NCI-H226 (cell line): ENCODE measurements around the gene BIRC6.
"Not testable (repeated sequence)": the region's sequence is repeated elsewhere in the genome, so short reads cannot be mapped to it uniquely, and the experiment has no call there.

ENCODE experiments used
- DNase-seq: peaks from one replicate; pipeline ENCODE4 v3.0.0-alpha.2; 2015

The BIRC6 gene

DNA sequence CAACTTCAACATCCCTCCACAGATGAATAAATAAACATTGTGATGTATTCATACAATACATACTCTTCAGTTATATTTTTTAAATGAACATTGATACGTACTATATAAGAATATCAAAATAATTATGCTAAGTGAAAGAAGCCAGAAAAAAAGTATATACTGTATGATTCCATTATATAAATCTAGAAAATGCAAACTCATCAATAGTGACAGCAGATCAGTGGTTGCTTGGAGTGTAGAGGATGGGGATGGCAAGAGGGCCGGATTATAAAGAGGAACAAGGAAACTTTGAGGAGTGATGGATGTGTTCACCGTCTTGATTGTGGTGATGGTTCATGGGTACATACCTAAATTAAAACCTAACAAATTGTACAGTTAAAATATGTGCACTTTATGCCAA lies 268.0 kb downstream of the BIRC6 start:
- no peak for DNase-seq

DNA sequence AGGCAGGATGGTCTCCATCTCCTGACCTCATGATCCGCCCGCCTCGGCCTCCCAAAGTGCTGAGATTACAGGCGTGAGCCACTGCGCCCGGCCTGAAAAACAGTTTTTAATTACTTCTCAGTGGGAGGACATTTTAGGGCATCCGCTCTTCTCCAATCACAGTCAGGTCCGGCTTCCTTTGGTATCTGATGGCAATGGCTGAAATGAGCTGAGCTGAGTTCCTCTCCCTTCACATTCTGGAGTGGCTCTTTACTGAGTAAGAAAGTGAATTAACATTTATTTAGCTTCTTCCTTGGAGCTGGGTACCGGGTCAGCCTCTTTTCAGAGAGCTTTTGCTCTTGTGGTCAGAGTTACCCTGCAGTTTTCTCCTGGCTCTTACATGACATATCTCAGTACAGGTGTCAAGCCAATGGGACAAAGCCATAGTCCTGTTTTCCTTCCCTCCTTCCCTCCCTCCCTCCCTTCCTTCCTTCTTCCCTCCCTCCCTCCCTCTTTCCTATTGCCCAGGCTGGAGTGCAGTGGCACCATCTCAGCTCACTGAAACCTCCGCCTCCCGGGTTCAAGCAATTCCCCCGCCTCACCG lies 269.9 kb downstream of the BIRC6 start:
- no peak for DNase-seq

DNA sequence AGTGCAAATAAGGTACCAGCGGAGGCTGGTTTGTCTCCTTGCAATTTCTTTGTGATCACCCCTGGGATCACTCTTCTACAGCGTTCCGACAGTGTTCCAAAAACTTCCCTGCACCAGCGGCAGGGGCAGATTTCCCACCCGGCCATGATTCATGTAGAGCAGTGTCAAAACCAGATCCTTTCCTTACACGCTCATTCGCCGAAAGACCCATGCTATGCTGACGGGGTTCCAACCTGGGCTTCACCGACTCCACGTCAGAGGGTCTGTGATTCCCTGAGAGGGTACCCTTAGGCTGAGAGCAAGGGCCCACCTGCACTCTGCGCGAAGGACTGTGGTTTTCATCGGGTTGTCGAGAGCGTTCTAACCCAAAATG lies 270.6 kb downstream of the BIRC6 start:
- DNase-seq: no peak

DNA sequence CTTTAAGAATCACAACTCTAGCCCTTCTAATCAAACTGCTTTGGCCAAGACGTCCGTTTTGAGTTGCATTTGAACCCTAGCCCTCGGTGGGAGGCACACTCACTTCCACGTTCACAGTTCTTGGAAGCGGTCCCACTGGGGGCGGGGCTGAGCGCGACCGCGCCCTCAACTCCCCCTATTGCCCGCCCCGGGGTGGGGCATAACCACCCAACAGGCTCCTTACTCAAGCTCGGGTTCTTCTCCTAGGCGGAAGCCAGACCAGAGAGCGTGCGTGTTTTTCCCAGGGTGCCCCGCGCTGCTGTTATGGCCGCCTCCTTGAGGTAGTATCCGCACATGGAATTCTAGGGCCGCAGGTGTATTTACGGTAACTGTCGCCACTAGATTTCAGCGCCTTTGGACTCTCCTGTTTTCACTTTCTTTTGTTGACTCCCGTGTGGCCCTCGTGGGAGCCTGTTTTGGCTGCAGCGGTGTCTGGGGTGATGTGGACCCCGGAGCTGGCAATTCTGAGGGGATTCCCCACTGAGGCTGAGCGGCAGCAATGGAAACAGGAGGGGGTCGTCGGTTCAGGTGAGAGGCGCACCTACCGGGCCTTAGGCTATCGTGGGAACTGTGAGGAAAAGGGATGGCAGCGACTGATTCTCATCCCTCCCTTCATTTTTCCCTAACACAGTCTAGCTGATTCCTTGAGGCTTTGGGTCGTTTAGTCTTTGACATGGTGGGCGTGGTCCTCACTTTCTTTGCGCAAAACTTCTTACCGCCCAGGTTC lies 271.2 kb downstream of the BIRC6 start, which contains the start of gene TTC27:
TSS of gene TTC27 (plus strand) at position 237 of the 766 bp plus-strand sequence. CDS start at position 480, 243 bp downstream.
- DNase-seq: peak; percentile 95

DNA sequence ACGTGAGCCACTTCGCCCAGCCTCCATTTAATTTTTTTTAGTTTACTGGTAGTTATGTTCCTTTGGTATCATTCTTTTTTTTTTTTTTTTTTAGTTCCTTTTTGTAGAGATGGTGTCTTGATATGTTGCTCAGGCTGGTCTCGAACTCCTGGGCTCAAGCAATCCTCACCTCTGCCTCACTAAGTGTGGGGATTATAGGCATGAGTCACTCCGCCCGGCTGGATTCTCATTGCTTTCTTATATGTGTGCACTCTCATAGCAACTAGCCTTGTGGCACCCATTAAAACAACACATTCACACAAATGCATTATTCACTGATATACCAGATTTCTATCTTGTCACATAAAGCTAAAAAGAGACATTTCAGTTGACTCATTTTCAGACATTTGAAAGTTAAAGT lies 275.3 kb downstream of the BIRC6 start:
- peak; percentile 31 for DNase-seq

DNA sequence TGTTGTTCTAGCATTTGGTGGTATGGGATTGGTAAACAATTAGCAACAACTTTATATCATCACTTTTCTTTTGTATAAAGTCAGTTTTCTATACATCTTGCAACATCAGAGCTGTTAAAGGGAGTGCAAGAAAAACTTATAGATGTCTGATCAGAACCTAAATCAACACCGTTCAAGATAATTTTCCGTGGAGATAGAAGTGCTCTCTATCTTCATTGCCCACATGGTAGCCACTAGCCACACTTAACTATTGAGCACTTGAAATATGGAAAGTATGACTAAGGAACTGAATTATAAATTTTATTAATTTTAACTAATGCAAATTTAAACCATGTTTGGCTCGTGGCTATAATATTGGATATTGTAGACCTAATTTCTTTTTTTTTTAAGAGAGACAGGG lies 276.2 kb downstream of the BIRC6 start:
- DNase-seq: no peak

DNA sequence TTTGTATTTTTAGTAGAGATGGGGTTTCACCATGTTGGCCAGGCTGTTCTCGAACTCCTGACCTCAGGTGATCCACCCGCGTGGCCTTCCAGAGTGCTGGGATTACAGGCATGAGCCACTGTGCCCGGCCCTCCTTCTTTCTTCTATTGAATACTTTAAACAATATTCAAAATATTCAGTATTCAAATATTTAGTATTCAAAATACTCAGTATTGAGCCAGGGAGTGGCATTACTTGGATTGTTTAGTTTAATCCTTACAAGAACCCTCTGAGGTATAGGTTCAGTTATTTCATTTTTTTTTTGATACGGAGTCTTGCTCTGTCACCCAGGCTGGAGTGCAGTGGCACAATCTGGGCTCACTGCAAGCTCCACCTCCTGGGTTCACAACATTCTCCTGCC lies 281.7 kb downstream of the BIRC6 start:
- not testable (repeated sequence) for DNase-seq

DNA sequence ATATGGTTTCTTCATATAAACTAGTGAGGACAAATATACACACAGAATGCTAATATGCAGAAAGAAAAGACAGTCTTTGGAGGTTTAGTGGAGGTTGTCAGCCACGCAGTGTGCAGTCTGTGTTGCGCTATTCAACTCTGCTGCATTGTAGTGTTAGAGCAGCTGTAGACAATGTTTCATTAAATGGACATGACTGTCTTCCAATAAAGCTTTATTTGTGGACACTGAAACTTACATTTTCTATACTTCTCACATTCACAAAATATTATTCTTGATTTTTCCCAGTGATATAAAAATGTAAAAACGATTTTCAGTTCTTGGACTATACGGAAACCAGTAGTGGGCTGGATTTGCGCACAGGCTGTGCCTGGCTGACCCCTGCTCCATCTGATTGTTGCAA lies 284.4 kb downstream of the BIRC6 start:
- DNase-seq: no peak

DNA sequence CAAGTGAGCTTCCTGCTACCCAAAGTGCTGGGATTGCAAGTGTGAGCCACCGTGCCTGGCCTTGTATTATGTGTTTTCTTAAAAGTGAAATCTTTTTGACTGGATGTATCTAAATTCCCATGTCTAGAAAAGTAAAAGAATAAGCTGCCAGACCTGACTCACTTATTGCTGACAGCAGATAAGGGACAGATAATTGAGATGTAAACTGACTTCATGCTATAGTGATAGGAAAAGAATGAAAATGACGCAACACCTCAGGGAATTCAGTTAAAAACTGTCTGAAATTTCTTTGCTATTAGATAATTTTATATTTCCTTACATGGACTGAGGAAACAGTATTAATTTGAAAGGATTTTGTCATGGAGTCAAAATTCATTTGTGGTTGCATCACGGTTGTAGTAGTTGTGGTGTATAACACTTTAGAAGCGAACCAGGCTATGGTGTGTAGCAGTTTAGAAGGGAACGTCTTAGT lies 290.4 kb downstream of the BIRC6 start:
- DNase-seq: peak; percentile 92

DNA sequence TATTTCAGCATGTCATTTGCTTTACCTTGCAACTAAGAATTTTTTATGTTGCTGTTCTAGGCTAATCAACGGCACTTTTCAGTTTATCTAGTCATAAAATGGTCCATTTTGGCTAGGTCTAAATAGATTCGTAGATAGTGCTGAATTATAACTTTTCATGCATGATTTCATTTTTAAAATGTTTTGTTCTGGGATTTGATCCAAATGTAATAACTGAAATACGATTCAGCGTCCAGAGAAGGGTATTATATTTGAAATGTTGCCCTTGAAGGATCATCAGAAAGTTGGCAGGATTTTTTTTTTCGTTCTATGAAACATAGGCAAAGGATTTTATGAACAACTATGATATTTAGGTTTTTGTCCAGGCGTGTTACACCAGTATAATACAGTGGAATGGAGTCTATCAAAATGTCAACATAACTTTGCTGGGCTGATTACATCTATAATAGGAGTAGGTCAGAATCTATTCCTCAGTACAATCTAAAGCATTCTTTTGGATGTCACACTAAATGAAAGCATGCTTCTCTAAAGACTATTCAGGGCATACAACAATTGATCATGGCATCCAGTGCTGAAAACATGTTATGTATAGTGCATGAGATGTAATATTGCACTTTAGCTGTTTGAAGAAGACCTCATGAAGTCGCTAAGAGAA lies 295.9 kb downstream of the BIRC6 start:
- DNase-seq: no peak

DNA sequence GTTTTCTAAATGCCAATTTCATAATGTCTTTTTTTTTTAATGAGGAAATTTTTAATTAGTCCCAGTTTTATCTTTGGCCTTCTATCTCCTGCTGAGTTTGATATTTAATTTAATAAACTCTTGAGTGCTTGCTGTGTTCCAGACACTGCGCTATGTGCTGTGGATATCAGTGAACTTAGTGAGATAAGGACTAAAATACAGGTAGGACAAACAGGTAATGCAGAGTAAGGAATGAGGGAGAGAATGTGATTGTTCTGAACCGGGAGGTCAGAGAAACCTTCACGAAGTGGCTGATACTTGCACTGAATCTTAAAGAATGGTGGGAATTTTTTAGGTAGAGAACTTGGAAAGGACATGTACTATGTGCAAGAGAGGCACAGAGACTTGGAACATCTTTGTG lies 299.2 kb downstream of the BIRC6 start:
- DNase-seq: no peak

DNA sequence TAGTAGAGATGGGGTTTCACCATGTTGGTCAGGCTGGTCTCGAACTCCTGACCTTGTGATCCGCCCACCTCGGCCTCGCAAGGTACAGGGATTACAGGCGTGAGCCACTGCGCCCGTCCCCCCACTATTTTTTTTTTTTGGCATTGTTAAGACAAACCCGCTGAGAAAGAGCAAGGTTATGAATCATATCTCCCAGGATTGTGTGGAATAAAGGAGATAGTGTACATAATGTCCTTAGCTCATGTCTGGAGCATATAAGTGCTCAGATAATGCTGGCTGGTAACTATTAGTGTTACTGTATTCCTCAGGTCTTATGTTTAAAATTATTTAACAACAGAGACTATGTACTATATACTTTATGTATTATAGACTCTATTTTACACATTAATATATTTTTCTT lies 307.0 kb downstream of the BIRC6 start:
- no peak for DNase-seq

DNA sequence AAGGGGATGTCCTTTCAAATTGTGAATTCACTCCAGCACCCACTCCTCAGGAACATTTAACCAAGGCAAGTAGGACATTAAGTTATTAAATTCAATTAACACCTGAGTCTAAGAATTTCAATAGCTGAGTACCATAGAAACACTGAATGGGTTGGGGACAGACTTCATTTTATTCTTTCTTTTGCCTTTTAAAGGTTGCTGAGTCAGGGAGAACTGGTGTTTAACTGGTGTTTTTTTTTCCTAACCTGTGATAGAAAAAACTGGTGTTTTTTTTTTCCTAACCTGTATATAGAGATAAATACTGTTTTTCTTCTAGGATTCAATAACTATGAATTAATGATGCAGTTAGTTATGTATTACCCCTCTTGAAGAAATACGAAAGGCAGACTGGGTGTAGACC lies 309.9 kb downstream of the BIRC6 start:
- DNase-seq: no peak

DNA sequence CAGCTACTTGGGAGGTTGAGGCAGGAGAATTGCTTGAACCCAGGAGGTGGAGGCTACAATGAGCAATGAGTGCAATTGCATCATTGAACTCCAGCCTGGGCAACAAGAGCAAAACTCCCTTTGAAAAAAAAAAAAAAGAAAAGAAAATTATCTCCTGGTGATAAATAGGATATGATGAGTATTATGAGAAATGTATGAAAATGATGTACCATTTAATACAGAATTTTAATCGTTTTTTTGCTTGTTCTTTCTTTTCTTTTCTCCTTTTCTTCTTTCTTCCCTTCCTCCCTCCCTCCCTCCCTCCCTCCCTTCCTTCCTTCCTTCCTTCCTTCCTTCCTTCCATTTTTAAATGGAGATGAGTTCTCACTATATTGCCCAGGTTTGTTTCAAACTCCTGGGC lies 311.4 kb downstream of the BIRC6 start:
- no peak for DNase-seq
